Measurements from ENCODE around the gene IFNLR1. TPM values are rescaled to one million over a fixed set of nuclear protein-coding genes. Genes with fewer than 3 reads are reported as not detected.

The IFNLR1 gene
- total and polyA plus RNA-seq, 2 of the 8 experiments (the other 6 are each of a cell fraction or from before 2014, with no cell fraction given) = 6.8 to 10.1 TPM

GRCh38 chr1:24119489-24119858 is 67.6 kb downstream of the IFNLR1 start (continued):
- TF ChIP-seq ATF2 (IDR thresholded peaks at IDR 0.05; ENCODE audit: low read length) (no peak), SRF (IDR thresholded peaks at IDR 0.05; ENCODE audit: low read depth, low read length) (no peak), CTBP2 (IDR thresholded peaks at IDR 0.05; ENCODE audit: borderline replicate concordance, insufficient read depth, insufficient read length, low read length) (no peak), SP2 (IDR thresholded peaks at IDR 0.05; ENCODE audit: low read length) (no peak), TAF7 (optimal IDR thresholded peaks at IDR 0.05; ENCODE audit: borderline replicate concordance, low read depth, low read length) (no peak), SUZ12 (IDR thresholded peaks at IDR 0.05; ENCODE audit: low read length) (no peak)

All from H1 (cell line).